ENCODE measurements around the gene SLC39A11. TPM values are rescaled to one million over a fixed set of nuclear protein-coding genes. Genes with fewer than 3 reads are reported as not detected.
A peak's percentile ranks its signal among the peaks of the same experiment; 100 is the strongest.

The SLC39A11 gene
- polyA plus RNA-seq, 3 donors = 16.6 to 27.9 (median 26.6) TPM

DNA sequence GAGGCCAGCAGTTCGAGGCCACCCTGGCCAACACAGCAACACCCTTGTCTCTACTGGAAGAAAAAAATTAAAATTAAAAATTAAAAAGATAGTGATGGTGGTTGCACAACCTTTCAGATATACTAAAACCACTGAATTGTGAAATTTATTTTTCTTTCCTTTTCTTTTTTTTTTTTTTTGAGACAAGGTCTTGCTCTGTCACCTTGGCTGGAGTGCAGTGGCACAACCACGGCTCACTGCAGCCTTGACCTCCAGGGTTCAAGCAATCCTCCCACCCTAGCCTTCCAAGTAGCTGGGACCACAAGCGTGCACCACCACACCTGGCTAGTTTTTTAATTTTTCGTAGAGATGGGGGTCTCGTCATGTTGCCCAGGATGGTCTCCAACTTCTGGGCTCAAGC, 254.4 kb downstream of the SLC39A11 start:
- Mint-ChIP-seq H3K4me1 (peaks cover 12% of the 10 kb centered on the region), H3K36me3 (peaks cover 55 to 66% of the 10 kb centered on the region in 2 donors), H3K27me3 (ENCODE audit: low read depth in 3 of 3) (no peaks in the 10 kb centered on the region), H3K4me3 (no peak overlapping the region), H3K27ac (peak overlapping the region in 3 of 7 donors; percentile 15 to 55 (median 50)), H3K9me3 (peaks cover 0 to 10% (median 6%) of the 10 kb centered on the region in 7 donors)
- Histone ChIP-seq H3K79me2 (ENCODE audit: insufficient read depth, low read length) (no peaks in the 10 kb centered on the region), H4K20me1 (ENCODE audit: insufficient read depth, low read length) (no peaks in the 10 kb centered on the region), H3K27me3 (ENCODE audit: control insufficient read depth in 2 of 2, insufficient read depth in 2 of 2, low read length in 2 of 2) (no peaks in the 10 kb centered on the region), H3K4me1 (ENCODE audit: control insufficient read depth in 1 of 2, insufficient read depth in 2 of 2, low read length in 2 of 2) (peaks cover 0 to 6% of the 10 kb centered on the region in 2 donors), H3K36me3 (replicated peaks in 1 of 2; ENCODE audit: control insufficient read depth in 1 of 2, insufficient read depth in 2 of 2, low read length in 2 of 2) (peaks cover 57 to 88% of the 10 kb centered on the region in 2 donors), H3K27ac (ENCODE audit: low read depth in 1 of 2, low read length in 2 of 2) (no peak overlapping the region), H3K9me3 (replicated peaks in 1 of 2; ENCODE audit: control insufficient read depth in 1 of 2, insufficient read depth in 1 of 2, low read length in 2 of 2) (peaks cover 0 to 4% of the 10 kb centered on the region in 2 donors), H2AFZ (ENCODE audit: insufficient read depth, low read depth, low read length, poor library complexity, severe bottlenecking) (no peak overlapping the region), H3K4me2 (replicated peaks; ENCODE audit: extremely low read depth, low read length, poor library complexity, severe bottlenecking) (no peak overlapping the region), H3K9ac (ENCODE audit: insufficient read depth, low read length, poor library complexity, severe bottlenecking) (no peak overlapping the region), H3K4me3 (replicated peaks in 1 of 3; ENCODE audit: low read depth in 2 of 3, low read length in 3 of 3) (no peak overlapping the region)
- TF ChIP-seq, protein P1, sequence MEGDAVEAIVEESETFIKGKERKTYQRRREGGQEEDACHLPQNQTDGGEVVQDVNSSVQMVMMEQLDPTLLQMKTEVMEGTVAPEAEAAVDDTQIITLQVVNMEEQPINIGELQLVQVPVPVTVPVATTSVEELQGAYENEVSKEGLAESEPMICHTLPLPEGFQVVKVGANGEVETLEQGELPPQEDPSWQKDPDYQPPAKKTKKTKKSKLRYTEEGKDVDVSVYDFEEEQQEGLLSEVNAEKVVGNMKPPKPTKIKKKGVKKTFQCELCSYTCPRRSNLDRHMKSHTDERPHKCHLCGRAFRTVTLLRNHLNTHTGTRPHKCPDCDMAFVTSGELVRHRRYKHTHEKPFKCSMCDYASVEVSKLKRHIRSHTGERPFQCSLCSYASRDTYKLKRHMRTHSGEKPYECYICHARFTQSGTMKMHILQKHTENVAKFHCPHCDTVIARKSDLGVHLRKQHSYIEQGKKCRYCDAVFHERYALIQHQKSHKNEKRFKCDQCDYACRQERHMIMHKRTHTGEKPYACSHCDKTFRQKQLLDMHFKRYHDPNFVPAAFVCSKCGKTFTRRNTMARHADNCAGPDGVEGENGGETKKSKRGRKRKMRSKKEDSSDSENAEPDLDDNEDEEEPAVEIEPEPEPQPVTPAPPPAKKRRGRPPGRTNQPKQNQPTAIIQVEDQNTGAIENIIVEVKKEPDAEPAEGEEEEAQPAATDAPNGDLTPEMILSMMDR (IDR thresholded peaks at IDR 0.05) = no peak
- DNase-seq = no peak
- WGBS (ENCODE audit: insufficient coverage) = 75% methylated on average over 2 of the region's 5 CpGs
- intact Hi-C loops (cut with micrococcal nuclease) = no loop called here

DNA sequence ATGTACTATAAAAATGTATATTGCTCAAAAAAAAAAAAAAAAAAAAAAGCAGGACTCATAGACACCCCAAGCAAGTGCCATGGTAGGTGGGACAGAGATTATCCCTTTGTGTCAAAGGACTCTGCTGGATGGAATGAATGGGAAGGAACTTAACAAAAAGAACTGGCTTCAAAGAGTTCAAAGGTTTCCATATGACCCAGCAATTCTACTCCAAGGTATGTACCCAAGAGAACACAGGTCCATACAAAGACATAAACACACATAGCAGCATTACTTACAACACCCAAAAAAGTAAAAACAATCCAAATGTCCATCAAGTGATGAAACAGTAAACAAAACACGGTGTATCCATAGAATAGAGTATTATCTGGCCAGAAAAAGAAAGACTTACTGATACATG, 255.2 kb downstream of the SLC39A11 start:
- Histone ChIP-seq H3K9me3 (replicated peaks in 1 of 2; ENCODE audit: control insufficient read depth in 1 of 2, insufficient read depth in 1 of 2, low read length in 2 of 2) (peaks cover 0 to 4% of the 10 kb centered on the region in 2 donors), H3K4me1 (ENCODE audit: control insufficient read depth in 1 of 2, insufficient read depth in 2 of 2, low read length in 2 of 2) (peaks cover 0 to 6% of the 10 kb centered on the region in 2 donors), H3K36me3 (replicated peaks in 1 of 2; ENCODE audit: control insufficient read depth in 1 of 2, insufficient read depth in 2 of 2, low read length in 2 of 2) (peaks cover 54 to 82% of the 10 kb centered on the region in 2 donors), H3K27ac (ENCODE audit: low read depth in 1 of 2, low read length in 2 of 2) (no peak overlapping the region), H2AFZ (ENCODE audit: insufficient read depth, low read depth, low read length, poor library complexity, severe bottlenecking) (no peak overlapping the region), H3K9ac (ENCODE audit: insufficient read depth, low read length, poor library complexity, severe bottlenecking) (no peak overlapping the region), H3K79me2 (ENCODE audit: insufficient read depth, low read length) (no peaks in the 10 kb centered on the region), H3K27me3 (ENCODE audit: control insufficient read depth in 2 of 2, insufficient read depth in 2 of 2, low read length in 2 of 2) (no peaks in the 10 kb centered on the region), H4K20me1 (ENCODE audit: insufficient read depth, low read length) (no peaks in the 10 kb centered on the region), H3K4me2 (replicated peaks; ENCODE audit: extremely low read depth, low read length, poor library complexity, severe bottlenecking) (no peak overlapping the region), H3K4me3 (replicated peaks in 1 of 3; ENCODE audit: low read depth in 2 of 3, low read length in 3 of 3) (no peak overlapping the region)
- Mint-ChIP-seq H3K4me1 (peaks cover 12% of the 10 kb centered on the region), H3K27ac (no peak overlapping the region), H3K4me3 (no peak overlapping the region), H3K36me3 (peaks cover 51 to 63% of the 10 kb centered on the region in 2 donors), H3K27me3 (ENCODE audit: low read depth in 3 of 3) (no peaks in the 10 kb centered on the region), H3K9me3 (peaks cover 0 to 10% (median 3%) of the 10 kb centered on the region in 7 donors)
- intact Hi-C loops (cut with micrococcal nuclease) = no loop called here
- DNase-seq = no peak
- 83% methylated on average over 1 of the region's 1 CpG for WGBS (ENCODE audit: insufficient coverage)
- TF ChIP-seq, protein P1 (IDR thresholded peaks at IDR 0.05) = no peak
